WTC11 (cell line): ENCODE measurements around the gene WDR19. TPM values are rescaled to one million over a fixed set of nuclear protein-coding genes. Genes with fewer than 3 reads are reported as not detected.
"Not testable (repeated sequence)": the region's sequence is repeated elsewhere in the genome, so short reads cannot be mapped to it uniquely, and the experiment has no call there.

Experiments
- ATAC-seq: fragments of 200-7000 bp; cut with Tn5 transposase; 2 replicates; pipeline ENCODE4 v1.10.0; 2021; ENCODE audit warnings: mild to moderate bottlenecking, moderate library complexity
- CTCF ChIA-PET: fragments of 300-600 bp; sonication (Branson Sonifier 250); formaldehyde crosslinking; loops from one replicate; lab custom pipeline; 2021; ENCODE audit warnings: antibody characterized with exemption; lab: Charles Lee
- POLR2A ChIA-PET: fragments of 350-600 bp; sonication (Branson Sonifier 250); formaldehyde crosslinking; loops from one replicate; lab custom pipeline; 2021; ENCODE audit warnings: antibody characterized with exemption; lab: Charles Lee
- DNase-seq: peaks from one replicate; pipeline ENCODE4 v3.0.0; 2021; ENCODE audit warnings: low spot score
- H3K27ac Mint-ChIP-seq: 2 replicates; pipeline ENCODE4 v1.8.0; 2021; ENCODE audit warnings: mixed read lengths
- H3K27me3 Mint-ChIP-seq: 2 replicates; pipeline ENCODE4 v1.8.0; 2021; ENCODE audit warnings: low read depth, mild to moderate bottlenecking, moderate library complexity, mixed read lengths
- H3K36me3 Mint-ChIP-seq: 2 replicates; pipeline ENCODE4 v1.8.0; 2021; ENCODE audit warnings: mixed read lengths
- H3K4me1 Mint-ChIP-seq: 2 replicates; pipeline ENCODE4 v1.8.0; 2022; ENCODE audit warnings: mixed read lengths
- H3K4me3 Mint-ChIP-seq: 2 replicates; pipeline ENCODE4 v1.8.0; 2021; ENCODE audit warnings: mild to moderate bottlenecking, moderate library complexity, mixed read lengths
- H3K9me3 Mint-ChIP-seq: 2 replicates; pipeline ENCODE4 v1.8.0; 2021; ENCODE audit warnings: mixed read lengths
- ATF1 ChIP-seq: sonication (generic); formaldehyde crosslinking; IDR thresholded peaks from 2 replicates; pipeline ENCODE4 v1.8.1; 2023; ENCODE audit warnings: mild to moderate bottlenecking, moderate library complexity, missing genetic modification reagents
- CREB1 ChIP-seq: sonication (generic); formaldehyde crosslinking; IDR thresholded peaks from 2 replicates; pipeline ENCODE4 v1.8.0; 2023; ENCODE audit warnings: mild to moderate bottlenecking, missing genetic modification reagents
- ESRRA ChIP-seq: sonication (generic); formaldehyde crosslinking; IDR thresholded peaks from 2 replicates; pipeline ENCODE4 v1.8.1; 2022; ENCODE audit warnings: mild to moderate bottlenecking, missing genetic modification reagents, borderline replicate concordance
- GTF2I ChIP-seq: fragments of 250-450 bp; sonication (Bioruptor Pico); conservative IDR thresholded peaks from 2 replicates; pipeline ENCODE4 v1.4.0; 2021; ENCODE audit warnings: mild to moderate bottlenecking
- JAZF1 ChIP-seq: fragments of 250-450 bp; sonication (Bioruptor Pico); IDR thresholded peaks from 2 replicates; pipeline ENCODE4 v1.9.0; 2021; ENCODE audit warnings: moderate library complexity, mild to moderate bottlenecking, inconsistent platforms
- JUN ChIP-seq: sonication (generic); formaldehyde crosslinking; IDR thresholded peaks from 2 replicates; pipeline ENCODE4 v1.8.0; 2023; ENCODE audit warnings: mild to moderate bottlenecking, missing genetic modification reagents
- NFE2L1 ChIP-seq: sonication (generic); formaldehyde crosslinking; IDR thresholded peaks from 2 replicates; pipeline ENCODE4 v1.8.1; 2023; ENCODE audit warnings: missing genetic modification reagents
- NR2C2 ChIP-seq: sonication (generic); formaldehyde crosslinking; IDR thresholded peaks from 2 replicates; pipeline ENCODE4 v1.8.0; 2022; ENCODE audit warnings: mild to moderate bottlenecking, missing genetic modification reagents
- SOX15 ChIP-seq: fragments of 250-450 bp; sonication (Bioruptor Pico); IDR thresholded peaks from 2 replicates; pipeline ENCODE4 v1.9.0; 2021; ENCODE audit warnings: mild to moderate bottlenecking
- ZNF232 ChIP-seq: sonication (generic); formaldehyde crosslinking; IDR thresholded peaks from 2 replicates; pipeline ENCODE4 v1.8.0; 2022; ENCODE audit warnings: mild to moderate bottlenecking, missing genetic modification reagents
- ZNF416 ChIP-seq: fragments of 250-450 bp; sonication (Bioruptor Pico); IDR thresholded peaks from 2 replicates; pipeline ENCODE4 v1.9.0; 2021; ENCODE audit warnings: mild to moderate bottlenecking, inconsistent platforms
- total RNA-seq: library from RNA; stranded (reverse); gene quantifications from 3 replicates; pipeline ENCODE4 v1.2.3, GENCODE V29; 2021
- TF ChIP-seq, protein P1 (sequence below): sonication (generic); formaldehyde crosslinking; IDR thresholded peaks from 2 replicates; pipeline ENCODE4 v1.8.1; 2023; ENCODE audit warnings: mild to moderate bottlenecking, missing genetic modification reagents
- TF ChIP-seq, protein P2 (sequence below): sonication (generic); formaldehyde crosslinking; IDR thresholded peaks from 2 replicates; pipeline ENCODE4 v1.8.0; 2022; ENCODE audit warnings: mild to moderate bottlenecking, missing genetic modification reagents
- TF ChIP-seq, protein P3 (sequence below): fragments of 250-450 bp; sonication (Bioruptor Pico); IDR thresholded peaks from 2 replicates; pipeline ENCODE4 v1.8.0; 2021; ENCODE audit warnings: mild to moderate bottlenecking
- TF ChIP-seq, protein P4 (sequence below): sonication (generic); formaldehyde crosslinking; IDR thresholded peaks from 2 replicates; pipeline ENCODE4 v1.8.1; 2022; ENCODE audit warnings: mild to moderate bottlenecking, moderate library complexity, missing genetic modification reagents

Gene WDR19
- total RNA-seq, 1 experiment from 2014 or later: 23.3 TPM

DNA sequence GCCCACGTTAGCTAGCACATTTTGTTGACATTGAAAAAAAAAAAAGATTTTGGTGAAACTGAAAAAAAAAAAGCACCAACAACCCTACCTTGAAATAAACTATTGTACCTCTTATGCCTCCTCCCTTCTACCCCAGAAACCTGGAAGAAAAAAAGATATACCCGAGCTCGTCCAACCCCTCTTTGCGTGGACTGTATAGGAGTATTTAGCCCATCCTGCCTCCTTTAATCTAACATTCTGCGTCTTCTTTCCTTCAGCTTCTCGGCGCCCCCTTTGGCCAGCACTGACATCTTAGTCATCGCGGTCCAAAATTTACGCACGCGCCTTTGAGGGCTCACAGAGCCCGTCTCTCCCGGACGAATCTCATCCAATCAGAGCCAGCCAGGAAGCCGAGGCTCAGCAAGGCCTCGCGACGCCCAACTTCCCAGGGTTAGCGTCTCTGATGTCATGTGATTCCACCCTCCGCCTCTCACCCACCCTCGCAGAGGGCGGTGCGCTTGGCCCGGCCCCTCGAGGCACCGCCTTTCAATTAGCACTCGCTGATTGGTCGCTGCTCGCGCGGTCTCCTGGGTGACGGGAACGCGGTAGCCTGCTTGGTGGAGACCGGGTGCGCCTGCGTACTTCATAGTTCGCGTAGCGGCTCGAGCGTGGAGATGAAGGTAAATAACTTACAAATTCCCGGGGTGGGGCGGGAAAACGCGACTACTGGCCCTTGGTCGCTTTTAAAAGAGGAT lies at the start of gene WDR19 (continued):
- TF ChIP-seq ZNF232 (no peak), CREB1 (CRISPR knock-in tag) (no peak), ZNF416 (CRISPR knock-in tag) (no peak), ATF1 (CRISPR knock-in tag) (no peak), JUN (CRISPR knock-in tag) (no peak)

DNA sequence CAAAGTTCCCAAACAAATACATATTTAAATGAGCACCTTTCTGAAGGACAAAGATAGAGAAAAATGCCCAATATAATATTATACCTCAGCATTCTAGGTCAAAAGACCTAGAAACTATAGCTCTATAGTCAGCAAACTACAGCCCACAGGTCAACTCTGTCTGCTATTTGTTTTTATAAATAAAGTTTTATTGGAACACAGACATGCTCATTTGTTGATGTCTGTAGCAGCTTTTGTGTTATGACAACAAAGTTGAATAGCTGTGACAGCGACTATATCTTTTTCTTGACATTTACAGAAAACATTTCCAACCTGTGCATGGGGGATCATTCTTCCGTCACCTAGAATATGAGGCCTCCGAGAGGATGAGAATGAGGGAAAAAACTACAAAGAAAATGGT lies 48.7 kb upstream of the WDR19 start:
- no peaks in the 10 kb centered on the region for H3K27me3 Mint-ChIP-seq
- no peak overlapping the region for H3K27ac Mint-ChIP-seq
- ChIA-PET POLR2A (no interaction called here), CTCF (interaction anchor here (0.8 to 2.5 kb wide), 2 partner anchors 89 to 232 kb away, joined by 3 to 33 read pairs; no protein-coding TSS in a partner anchor)
- H3K4me1 Mint-ChIP-seq: peaks cover 6% of the 10 kb centered on the region; the same call in 1 of the 2 replicates
- H3K36me3 Mint-ChIP-seq: peaks cover 11% of the 10 kb centered on the region
- ATAC-seq: no peak
- DNase-seq: no peak
- no peak overlapping the region for H3K4me3 Mint-ChIP-seq
- peaks cover 17% of the 10 kb centered on the region for H3K9me3 Mint-ChIP-seq
- no peak for TF ChIP-seq SOX15 (CRISPR knock-in tag)
- TF ChIP-seq, protein P1, sequence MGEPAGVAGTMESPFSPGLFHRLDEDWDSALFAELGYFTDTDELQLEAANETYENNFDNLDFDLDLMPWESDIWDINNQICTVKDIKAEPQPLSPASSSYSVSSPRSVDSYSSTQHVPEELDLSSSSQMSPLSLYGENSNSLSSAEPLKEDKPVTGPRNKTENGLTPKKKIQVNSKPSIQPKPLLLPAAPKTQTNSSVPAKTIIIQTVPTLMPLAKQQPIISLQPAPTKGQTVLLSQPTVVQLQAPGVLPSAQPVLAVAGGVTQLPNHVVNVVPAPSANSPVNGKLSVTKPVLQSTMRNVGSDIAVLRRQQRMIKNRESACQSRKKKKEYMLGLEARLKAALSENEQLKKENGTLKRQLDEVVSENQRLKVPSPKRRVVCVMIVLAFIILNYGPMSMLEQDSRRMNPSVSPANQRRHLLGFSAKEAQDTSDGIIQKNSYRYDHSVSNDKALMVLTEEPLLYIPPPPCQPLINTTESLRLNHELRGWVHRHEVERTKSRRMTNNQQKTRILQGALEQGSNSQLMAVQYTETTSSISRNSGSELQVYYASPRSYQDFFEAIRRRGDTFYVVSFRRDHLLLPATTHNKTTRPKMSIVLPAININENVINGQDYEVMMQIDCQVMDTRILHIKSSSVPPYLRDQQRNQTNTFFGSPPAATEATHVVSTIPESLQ (CRISPR knock-in tag): no peak
- TF ChIP-seq ZNF232: no peak
- TF ChIP-seq, protein P2, sequence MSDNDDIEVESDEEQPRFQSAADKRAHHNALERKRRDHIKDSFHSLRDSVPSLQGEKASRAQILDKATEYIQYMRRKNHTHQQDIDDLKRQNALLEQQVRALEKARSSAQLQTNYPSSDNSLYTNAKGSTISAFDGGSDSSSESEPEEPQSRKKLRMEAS (CRISPR knock-in tag): no peak
- no peak for TF ChIP-seq NR2C2
- no peak for TF ChIP-seq JAZF1 (CRISPR knock-in tag)
- TF ChIP-seq GTF2I (CRISPR knock-in tag): no peak
- TF ChIP-seq, protein P3, sequence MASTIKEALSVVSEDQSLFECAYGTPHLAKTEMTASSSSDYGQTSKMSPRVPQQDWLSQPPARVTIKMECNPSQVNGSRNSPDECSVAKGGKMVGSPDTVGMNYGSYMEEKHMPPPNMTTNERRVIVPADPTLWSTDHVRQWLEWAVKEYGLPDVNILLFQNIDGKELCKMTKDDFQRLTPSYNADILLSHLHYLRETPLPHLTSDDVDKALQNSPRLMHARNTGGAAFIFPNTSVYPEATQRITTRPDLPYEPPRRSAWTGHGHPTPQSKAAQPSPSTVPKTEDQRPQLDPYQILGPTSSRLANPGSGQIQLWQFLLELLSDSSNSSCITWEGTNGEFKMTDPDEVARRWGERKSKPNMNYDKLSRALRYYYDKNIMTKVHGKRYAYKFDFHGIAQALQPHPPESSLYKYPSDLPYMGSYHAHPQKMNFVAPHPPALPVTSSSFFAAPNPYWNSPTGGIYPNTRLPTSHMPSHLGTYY: no peak
- no peak for TF ChIP-seq NFE2L1 (CRISPR knock-in tag)
- TF ChIP-seq, all 79 proteins: peak for 0

DNA sequence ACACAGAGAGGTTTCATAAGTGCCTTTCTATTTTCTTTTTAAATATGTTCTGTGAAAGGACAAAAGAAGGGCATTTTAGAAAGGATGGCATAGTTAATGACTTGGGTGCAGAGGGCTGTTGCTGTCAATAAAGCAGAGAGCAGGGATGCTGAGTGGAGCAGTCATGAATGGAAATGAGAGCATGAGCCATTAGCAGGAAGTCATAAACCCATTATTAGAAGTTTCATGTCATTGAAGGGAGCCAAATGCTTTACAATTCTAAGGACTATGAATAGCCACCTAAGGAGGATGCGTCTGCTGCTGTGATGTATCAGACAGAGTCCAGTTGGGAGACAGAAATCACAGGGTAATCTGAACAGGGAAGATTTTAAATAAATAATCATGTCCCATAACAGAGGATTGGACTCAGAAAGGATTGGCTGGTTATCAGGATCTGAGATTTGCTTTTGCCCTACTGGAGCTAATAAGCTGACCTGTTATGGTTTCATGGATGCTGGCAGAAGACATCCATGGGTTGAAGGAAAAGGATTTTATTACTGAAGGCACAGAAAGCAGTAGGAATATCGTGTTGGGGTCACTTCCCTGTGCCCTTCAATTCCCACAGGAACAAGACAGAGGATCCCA lies 47.5 kb upstream of the WDR19 start:
- Mint-ChIP-seq H3K9me3 (peaks cover 13% of the 10 kb centered on the region), H3K27me3 (no peaks in the 10 kb centered on the region), H3K27ac (no peak overlapping the region), H3K36me3 (peaks cover 8% of the 10 kb centered on the region), H3K4me3 (no peak overlapping the region), H3K4me1 (peaks cover 6% of the 10 kb centered on the region; the same call in 1 of the 2 replicates)
- ATAC-seq (no peak), DNase-seq (no peak)
- POLR2A ChIA-PET: no interaction called here
- CTCF ChIA-PET: interaction anchor here (0.6 to 2.5 kb wide), 31 partner anchors 9 to 375 kb away, joined by 3 to 33 read pairs (median 4); partner anchors contain the start of genes FAM114A1 and KLHL5
- no peak for TF ChIP-seq ESRRA (CRISPR knock-in tag)
- TF ChIP-seq, protein P4, sequence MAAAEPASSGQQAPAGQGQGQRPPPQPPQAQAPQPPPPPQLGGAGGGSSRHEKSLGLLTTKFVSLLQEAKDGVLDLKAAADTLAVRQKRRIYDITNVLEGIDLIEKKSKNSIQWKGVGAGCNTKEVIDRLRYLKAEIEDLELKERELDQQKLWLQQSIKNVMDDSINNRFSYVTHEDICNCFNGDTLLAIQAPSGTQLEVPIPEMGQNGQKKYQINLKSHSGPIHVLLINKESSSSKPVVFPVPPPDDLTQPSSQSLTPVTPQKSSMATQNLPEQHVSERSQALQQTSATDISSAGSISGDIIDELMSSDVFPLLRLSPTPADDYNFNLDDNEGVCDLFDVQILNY (CRISPR knock-in tag): no peak

DNA sequence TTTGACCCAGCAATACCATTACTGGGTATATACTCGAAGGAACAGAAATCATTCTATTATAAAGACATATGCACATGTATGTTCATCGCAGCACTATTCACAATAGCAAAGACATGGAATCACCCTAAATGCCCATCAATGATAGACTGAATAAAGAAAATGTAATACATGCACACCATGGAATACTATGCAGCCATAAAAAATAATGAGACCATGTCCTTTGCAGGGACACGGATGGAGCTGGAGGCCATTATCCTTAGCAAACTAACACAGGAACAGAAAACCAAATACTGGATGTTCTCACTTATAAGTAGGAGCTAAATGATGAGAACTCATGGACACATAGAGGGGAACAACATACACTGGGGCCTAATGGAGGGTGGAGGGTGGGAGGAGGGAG lies 44.1 kb upstream of the WDR19 start:
- POLR2A ChIA-PET: not testable (repeated sequence)

More for the DNA sequence above, 44.1 kb upstream of the WDR19 start:
- H3K4me3 Mint-ChIP-seq, ATAC-seq, H3K9me3 Mint-ChIP-seq, H3K27ac Mint-ChIP-seq, H3K27me3 Mint-ChIP-seq, CTCF ChIA-PET, H3K36me3 Mint-ChIP-seq, H3K4me1 Mint-ChIP-seq, DNase-seq: not testable (repeated sequence)
